Colonic mucosa (tissue), 4 donors: ENCODE results near the gene ZNF580. TPM values are rescaled to one million over a fixed set of nuclear protein-coding genes. Genes with fewer than 3 reads are reported as not detected.

Source experiments
- DNase-seq: peaks from one replicate; pipeline ENCODE4 v3.0.0-alpha.2; 2020
- H3K27ac ChIP-seq: fragments of 200-600 bp; one replicate; pipeline ENCODE4 v1.8.0; 2021
- H3K27me3 ChIP-seq: fragments of 200-600 bp; one replicate; pipeline ENCODE4 v1.8.0; 2021
- H3K36me3 ChIP-seq: fragments of 200-600 bp; one replicate; pipeline ENCODE4 v1.8.0; 2021
- H3K4me1 ChIP-seq: fragments of 200-600 bp; one replicate; pipeline ENCODE4 v1.8.0; 2021; ENCODE audit warnings: mild to moderate bottlenecking
- H3K4me3 ChIP-seq: fragments of 200-600 bp; one replicate; pipeline ENCODE4 v1.8.0; 2021
- H3K9ac ChIP-seq, 2 donors: one replicate each; pipeline ENCODE4 v1.7.0; 2013; ENCODE audit warnings: control low read depth in 2 of 2, low read depth in 2 of 2, low read length in 2 of 2
- H3K9me3 ChIP-seq: fragments of 200-600 bp; one replicate; pipeline ENCODE4 v1.8.0; 2021
- intact Hi-C: fragments of 100-400 bp; cut with DNase I; formaldehyde crosslinking; loops from one replicate; pipeline ENCODE4 v1.14.1; 2022
- total RNA-seq, 2 donors: library from RNA; stranded (reverse); fragmentation: NEBNext Ultra II Directional in 1 of 2; extraction: Animal tissue kit (Norgen Biotek cat#: 25700) in 1 of 2; gene quantifications; one replicate each; pipeline ENCODE4 v1.2.1, GENCODE V29; 2021
- TF ChIP-seq, protein P1 (sequence below): fragments of 200-600 bp; IDR thresholded peaks from one replicate; pipeline ENCODE4 v1.8.0; 2022; ENCODE audit warnings: antibody characterized with exemption, mild to moderate bottlenecking
- donor health status: healthy.
- donor health status: DM: no; HTN: no; CAD: no.
- donor health status: DM: no; HTN: no; CAD: no.

Gene ZNF580
- total RNA-seq, 2 donors from 2014 or later: 18.0 to 28.6 TPM

GRCh38 chr19:55626350-55626749, 14.5 kb upstream of the ZNF580 start:
- intact Hi-C loops: no loop called here
- Histone ChIP-seq H3K27me3 (no peaks in the 10 kb centered on the region), H3K9me3 (no peaks in the 10 kb centered on the region), H3K36me3 (no peaks in the 10 kb centered on the region), H3K27ac (no peak overlapping the region), H3K4me1 (peaks cover 4% of the 10 kb centered on the region), H3K4me3 (no peak overlapping the region), H3K9ac (no peak overlapping the region)
- TF ChIP-seq, protein P1, sequence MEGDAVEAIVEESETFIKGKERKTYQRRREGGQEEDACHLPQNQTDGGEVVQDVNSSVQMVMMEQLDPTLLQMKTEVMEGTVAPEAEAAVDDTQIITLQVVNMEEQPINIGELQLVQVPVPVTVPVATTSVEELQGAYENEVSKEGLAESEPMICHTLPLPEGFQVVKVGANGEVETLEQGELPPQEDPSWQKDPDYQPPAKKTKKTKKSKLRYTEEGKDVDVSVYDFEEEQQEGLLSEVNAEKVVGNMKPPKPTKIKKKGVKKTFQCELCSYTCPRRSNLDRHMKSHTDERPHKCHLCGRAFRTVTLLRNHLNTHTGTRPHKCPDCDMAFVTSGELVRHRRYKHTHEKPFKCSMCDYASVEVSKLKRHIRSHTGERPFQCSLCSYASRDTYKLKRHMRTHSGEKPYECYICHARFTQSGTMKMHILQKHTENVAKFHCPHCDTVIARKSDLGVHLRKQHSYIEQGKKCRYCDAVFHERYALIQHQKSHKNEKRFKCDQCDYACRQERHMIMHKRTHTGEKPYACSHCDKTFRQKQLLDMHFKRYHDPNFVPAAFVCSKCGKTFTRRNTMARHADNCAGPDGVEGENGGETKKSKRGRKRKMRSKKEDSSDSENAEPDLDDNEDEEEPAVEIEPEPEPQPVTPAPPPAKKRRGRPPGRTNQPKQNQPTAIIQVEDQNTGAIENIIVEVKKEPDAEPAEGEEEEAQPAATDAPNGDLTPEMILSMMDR: no peak
- DNase-seq: no peak

DNA sequence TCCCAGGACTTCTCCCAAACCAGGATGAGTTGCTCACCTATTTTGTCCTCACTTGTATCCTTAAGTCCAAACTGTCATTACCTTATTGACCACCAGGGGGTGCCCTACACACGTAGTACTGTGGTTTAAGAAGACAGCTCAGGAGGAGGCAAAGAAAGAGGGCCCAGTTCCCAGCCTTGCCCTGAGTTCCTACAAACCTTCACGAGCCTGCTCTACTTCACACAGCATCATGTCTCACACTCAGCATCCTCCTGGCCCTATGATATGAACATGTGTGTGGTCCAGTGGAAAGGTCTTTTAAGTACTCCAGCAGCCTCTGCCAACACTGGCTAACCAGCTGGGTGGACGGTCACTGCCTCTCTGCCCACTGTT, 8.4 kb upstream of the ZNF580 start:
- no peaks in the 10 kb centered on the region for H3K36me3 ChIP-seq
- peak; percentile 97 for DNase-seq
- peaks cover 12% of the 10 kb centered on the region for H3K4me1 ChIP-seq
- no peak overlapping the region for H3K4me3 ChIP-seq
- H3K27me3 ChIP-seq: no peaks in the 10 kb centered on the region
- H3K27ac ChIP-seq: no peak overlapping the region
- intact Hi-C loops: loop anchor here (5.0 kb wide), 1 partner anchor 175 kb away; no protein-coding TSS in a partner anchor
- no peaks in the 10 kb centered on the region for H3K9me3 ChIP-seq
- H3K9ac ChIP-seq: no peak overlapping the region
- TF ChIP-seq, protein P1: peak; percentile 72

DNA sequence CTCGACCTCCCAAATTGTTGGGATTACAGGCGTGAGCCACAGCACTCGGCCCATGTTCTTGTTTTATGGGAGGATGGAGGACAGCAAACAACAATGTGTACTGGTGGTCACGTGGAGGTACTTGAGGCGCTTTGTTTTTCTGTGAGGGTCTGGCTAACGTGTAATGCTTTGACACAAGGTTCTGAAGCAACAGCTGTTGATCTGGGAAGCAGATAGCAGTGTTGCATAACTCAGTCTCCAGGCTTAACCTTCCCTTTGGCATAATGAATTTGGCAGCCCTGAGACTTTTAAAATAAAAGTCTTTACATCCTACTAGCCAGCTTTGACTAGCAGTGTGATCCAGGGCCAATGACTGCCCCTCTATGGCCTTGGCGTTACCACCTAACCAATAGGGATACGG, 6.9 kb upstream of the ZNF580 start:
- intact Hi-C loops: loop anchor here (5.0 kb wide), 1 partner anchor 173 kb away; no protein-coding TSS in a partner anchor
- H3K4me3 ChIP-seq: no peak overlapping the region
- no peak overlapping the region for H3K27ac ChIP-seq
- TF ChIP-seq, protein P1: no peak
- no peak for DNase-seq
- no peak overlapping the region for H3K9ac ChIP-seq
- H3K4me1 ChIP-seq: peaks cover 12% of the 10 kb centered on the region
- H3K36me3 ChIP-seq: no peaks in the 10 kb centered on the region
- no peaks in the 10 kb centered on the region for H3K9me3 ChIP-seq
- H3K27me3 ChIP-seq: no peaks in the 10 kb centered on the region

DNA sequence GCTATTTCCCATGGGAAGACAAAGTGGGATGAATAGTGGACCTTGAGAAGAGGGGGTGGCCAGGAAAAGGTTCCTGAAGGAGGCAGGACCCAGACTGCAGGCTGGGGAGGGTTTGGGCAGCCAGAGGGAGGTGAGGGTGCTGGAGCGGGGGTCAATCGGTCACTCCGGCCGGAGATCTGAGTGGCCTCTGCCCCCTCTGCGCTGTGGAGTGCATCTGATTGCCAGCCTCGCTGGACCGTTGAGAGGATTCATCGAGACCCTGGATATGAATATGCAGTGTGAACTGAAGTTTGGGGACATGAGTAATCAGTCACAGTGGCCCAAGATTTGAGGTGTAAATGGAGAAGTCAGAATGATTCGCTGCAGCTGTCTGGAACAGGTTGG, 5.5 kb upstream of the ZNF580 start:
- Histone ChIP-seq H3K27ac (peak overlapping the region; percentile 80), H3K4me3 (peak overlapping the region; percentile 94), H3K9me3 (no peaks in the 10 kb centered on the region), H3K9ac (peak overlapping the region; percentile 100), H3K27me3 (no peaks in the 10 kb centered on the region), H3K36me3 (no peaks in the 10 kb centered on the region), H3K4me1 (peaks cover 17% of the 10 kb centered on the region)
- no peak for DNase-seq
- TF ChIP-seq, protein P1: no peak
- intact Hi-C loops: no loop called here

- intact Hi-C loops: no loop called here
- Histone ChIP-seq H3K4me3 (peak overlapping the region; percentile 94), H3K36me3 (no peaks in the 10 kb centered on the region), H3K9me3 (no peaks in the 10 kb centered on the region), H3K27ac (peak overlapping the region; percentile 80), H3K9ac (peak overlapping the region; percentile 100), H3K27me3 (no peaks in the 10 kb centered on the region), H3K4me1 (peaks cover 20% of the 10 kb centered on the region)
- TF ChIP-seq, protein P1: no peak
- DNase-seq: no peak
These were observed 4.9 kb upstream of the ZNF580 start for GRCh38 chr19:55635856-55636440.
